Neural crest cell (in vitro differentiated cells): ENCODE data around the gene TOR1A. TPM values are rescaled to one million over a fixed set of nuclear protein-coding genes. Genes with fewer than 3 reads are reported as not detected.

Source experiments
- DNase-seq: peaks from one replicate; pipeline ENCODE4 v3.0.0; 2021; ENCODE audit warnings: low read depth, mixed read lengths, low spot score
- H3K27ac Mint-ChIP-seq: one replicate; pipeline ENCODE4 v1.8.0; 2021; ENCODE audit warnings: mild to moderate bottlenecking, mixed read lengths; ENCODE audit not compliant: unreplicated experiment
- H3K27me3 Mint-ChIP-seq: 2 replicates; pipeline ENCODE4 v1.8.0; 2021; ENCODE audit warnings: low read depth, mild to moderate bottlenecking, mixed read lengths
- H3K36me3 Mint-ChIP-seq: 2 replicates; pipeline ENCODE4 v1.8.0; 2021; ENCODE audit warnings: low read depth, mild to moderate bottlenecking, mixed read lengths
- H3K4me1 Mint-ChIP-seq: 2 replicates; pipeline ENCODE4 v1.8.0; 2021; ENCODE audit warnings: mixed read lengths
- H3K4me3 Mint-ChIP-seq: one replicate; pipeline ENCODE4 v1.8.0; 2021; ENCODE audit warnings: mild to moderate bottlenecking, mixed read lengths
- H3K9me3 Mint-ChIP-seq: 2 replicates; pipeline ENCODE4 v1.8.0; 2021; ENCODE audit warnings: mixed read lengths
- CTCF ChIP-seq: fragments of 200-600 bp; sonication (generic); conservative IDR thresholded peaks from 2 replicates; pipeline ENCODE4 v1.5.0; 2021; ENCODE audit warnings: antibody characterized with exemption, mild to moderate bottlenecking
- total RNA-seq: library from RNA; stranded (reverse); gene quantifications from 2 replicates; pipeline ENCODE4 v1.2.1, GENCODE V29; 2021

The TOR1A gene
- total RNA-seq, 1 donor from 2014 or later, result 40.5 TPM

GRCh38 chr9:129850821-129851550 lies 27.1 kb upstream of the TOR1A start:
- no peak for TF ChIP-seq CTCF

GRCh38 chr9:129849901-129850300 lies 26.0 kb upstream of the TOR1A start:
- H3K36me3 Mint-ChIP-seq, result peaks cover 4% of the 10 kb centered on the region
- no peak overlapping the region for H3K4me3 Mint-ChIP-seq
- H3K4me1 Mint-ChIP-seq, result no peaks in the 10 kb centered on the region
- TF ChIP-seq CTCF, result no peak
- no peak for DNase-seq
- no peak overlapping the region for H3K27ac Mint-ChIP-seq
- no peaks in the 10 kb centered on the region for H3K27me3 Mint-ChIP-seq
- no peaks in the 10 kb centered on the region for H3K9me3 Mint-ChIP-seq

More at GRCh38 chr9:129850821-129851550, 27.1 kb upstream of the TOR1A start:
- no peak for DNase-seq
- Mint-ChIP-seq H3K4me3 (no peak overlapping the region), H3K9me3 (no peaks in the 10 kb centered on the region), H3K36me3 (peaks cover 4% of the 10 kb centered on the region), H3K27ac (no peak overlapping the region), H3K27me3 (no peaks in the 10 kb centered on the region), H3K4me1 (no peaks in the 10 kb centered on the region)

- Mint-ChIP-seq H3K27ac (no peak overlapping the region), H3K9me3 (no peaks in the 10 kb centered on the region), H3K36me3 (no peaks in the 10 kb centered on the region), H3K4me3 (no peak overlapping the region), H3K27me3 (no peaks in the 10 kb centered on the region), H3K4me1 (no peaks in the 10 kb centered on the region)
- TF ChIP-seq CTCF, result no peak
- no peak for DNase-seq
These were observed 24.9 kb upstream of the TOR1A start for GRCh38 chr9:129848712-129849441.

- H3K27me3 Mint-ChIP-seq, result no peaks in the 10 kb centered on the region
- no peaks in the 10 kb centered on the region for H3K9me3 Mint-ChIP-seq
- DNase-seq, result no peak
- H3K4me3 Mint-ChIP-seq, result no peak overlapping the region
- no peaks in the 10 kb centered on the region for H3K36me3 Mint-ChIP-seq
- TF ChIP-seq CTCF, result no peak
- H3K4me1 Mint-ChIP-seq, result peaks cover 6% of the 10 kb centered on the region
- peak overlapping the region; percentile 67 for H3K27ac Mint-ChIP-seq
These were observed 21.4 kb upstream of the TOR1A start for GRCh38 chr9:129845373-129845772.

- Mint-ChIP-seq H3K36me3 (no peaks in the 10 kb centered on the region), H3K9me3 (no peaks in the 10 kb centered on the region), H3K27me3 (no peaks in the 10 kb centered on the region), H3K27ac (no peak overlapping the region), H3K4me3 (peak overlapping the region; percentile 24), H3K4me1 (peaks cover 20% of the 10 kb centered on the region)
- no peak for DNase-seq
- no peak for TF ChIP-seq CTCF
These were observed 17.1 kb upstream of the TOR1A start for GRCh38 chr9:129841071-129841470.
